ENCODE results near the gene TMC2. TPM values are rescaled to one million over a fixed set of nuclear protein-coding genes. Genes with fewer than 3 reads are reported as not detected.

TMC2 gene
- total RNA-seq, 1 experiment from 2014 or later, result not detected

DNA sequence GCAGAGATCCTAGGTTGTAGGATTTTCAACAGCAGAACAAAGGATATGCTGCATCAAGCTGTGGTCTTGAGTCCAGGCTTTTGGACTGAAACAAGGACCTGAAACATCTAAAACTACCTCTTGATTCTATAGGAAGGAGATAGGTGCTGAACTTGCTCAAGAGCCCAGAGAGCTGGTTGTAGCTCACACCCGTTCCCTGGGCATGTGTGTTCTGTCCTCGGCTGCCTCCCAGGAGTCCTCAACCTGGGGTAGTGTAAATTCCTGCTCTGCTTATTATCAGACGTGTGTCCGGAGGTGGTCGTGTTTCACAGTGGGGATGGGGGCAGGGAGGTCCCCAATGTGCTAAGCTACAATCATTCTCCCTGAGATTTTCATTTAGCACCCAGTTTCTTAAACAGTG, 120.9 kb downstream of the TMC2 start:
- H3K27me3 ChIP-seq (replicated peaks; ENCODE audit: insufficient read depth, low read depth, low read length, poor library complexity), result no peaks in the 10 kb centered on the region
- CTCF ChIA-PET, result interaction anchor here (0.5 kb wide), 1 partner anchor 81 kb away, joined by 4 read pairs; no protein-coding TSS in a partner anchor
- no peak for DNase-seq (ENCODE audit: low spot score)
- no peaks in the 10 kb centered on the region for H3K9me3 ChIP-seq (ENCODE audit: low read depth, low read length, poor library complexity, severe bottlenecking)
- peaks cover 15% of the 10 kb centered on the region for H3K4me1 ChIP-seq (ENCODE audit: insufficient read depth, low read length, poor library complexity, severe bottlenecking)
- H3K36me3 ChIP-seq (ENCODE audit: insufficient read depth, low read length, poor library complexity, severe bottlenecking), result peaks cover 84% of the 10 kb centered on the region
- intact Hi-C loops (cut with micrococcal nuclease; ENCODE audit: unreplicated experiment), result no loop called here
- TF ChIP-seq, protein P1, sequence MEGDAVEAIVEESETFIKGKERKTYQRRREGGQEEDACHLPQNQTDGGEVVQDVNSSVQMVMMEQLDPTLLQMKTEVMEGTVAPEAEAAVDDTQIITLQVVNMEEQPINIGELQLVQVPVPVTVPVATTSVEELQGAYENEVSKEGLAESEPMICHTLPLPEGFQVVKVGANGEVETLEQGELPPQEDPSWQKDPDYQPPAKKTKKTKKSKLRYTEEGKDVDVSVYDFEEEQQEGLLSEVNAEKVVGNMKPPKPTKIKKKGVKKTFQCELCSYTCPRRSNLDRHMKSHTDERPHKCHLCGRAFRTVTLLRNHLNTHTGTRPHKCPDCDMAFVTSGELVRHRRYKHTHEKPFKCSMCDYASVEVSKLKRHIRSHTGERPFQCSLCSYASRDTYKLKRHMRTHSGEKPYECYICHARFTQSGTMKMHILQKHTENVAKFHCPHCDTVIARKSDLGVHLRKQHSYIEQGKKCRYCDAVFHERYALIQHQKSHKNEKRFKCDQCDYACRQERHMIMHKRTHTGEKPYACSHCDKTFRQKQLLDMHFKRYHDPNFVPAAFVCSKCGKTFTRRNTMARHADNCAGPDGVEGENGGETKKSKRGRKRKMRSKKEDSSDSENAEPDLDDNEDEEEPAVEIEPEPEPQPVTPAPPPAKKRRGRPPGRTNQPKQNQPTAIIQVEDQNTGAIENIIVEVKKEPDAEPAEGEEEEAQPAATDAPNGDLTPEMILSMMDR (conservative IDR thresholded peaks at IDR 0.05; ENCODE audit: low read depth, low read length), result no peak
- no peak for TF ChIP-seq EZH2 (IDR thresholded peaks at IDR 0.05; ENCODE audit: borderline replicate concordance, low read depth, low read length, poor library complexity, severe bottlenecking)
- no peak overlapping the region for H3K4me3 ChIP-seq (ENCODE audit: low read depth, low read length, poor library complexity, severe bottlenecking)
- BruUV-seq (replicated peaks), result no TSS peak
- POLR2A ChIA-PET (ENCODE audit: low non-redundant PET), result interaction anchor here (0.7 kb wide), 1 partner anchor 189 kb away, joined by 6 read pairs; no protein-coding TSS in a partner anchor
- H3K27ac ChIP-seq (ENCODE audit: low read depth, low read length, poor library complexity, severe bottlenecking), result no peak overlapping the region

DNA sequence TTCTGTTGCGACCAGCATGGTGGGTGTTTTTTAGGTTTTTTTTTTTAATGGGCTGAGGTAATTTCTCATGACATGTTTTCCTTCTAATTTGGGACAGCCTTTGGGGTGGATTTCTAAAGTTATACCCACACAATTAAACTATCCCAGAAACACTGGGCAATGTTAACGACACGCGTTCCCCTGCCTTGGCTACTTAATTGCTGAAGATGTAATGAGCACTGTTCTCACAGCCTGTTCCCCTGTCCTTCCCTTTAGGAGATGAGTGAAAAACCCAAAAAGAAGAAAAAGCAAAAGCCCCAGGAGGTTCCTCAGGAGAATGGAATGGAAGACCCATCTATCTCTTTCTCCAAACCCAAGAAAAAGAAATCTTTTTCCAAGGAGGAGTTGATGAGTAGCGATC, 121.3 kb downstream of the TMC2 start:
- Histone ChIP-seq H3K27ac (ENCODE audit: low read depth, low read length, poor library complexity, severe bottlenecking) (no peak overlapping the region), H3K9me3 (ENCODE audit: low read depth, low read length, poor library complexity, severe bottlenecking) (no peaks in the 10 kb centered on the region), H3K4me1 (ENCODE audit: insufficient read depth, low read length, poor library complexity, severe bottlenecking) (peaks cover 15% of the 10 kb centered on the region), H3K27me3 (replicated peaks; ENCODE audit: insufficient read depth, low read depth, low read length, poor library complexity) (no peaks in the 10 kb centered on the region), H3K4me3 (ENCODE audit: low read depth, low read length, poor library complexity, severe bottlenecking) (no peak overlapping the region), H3K36me3 (ENCODE audit: insufficient read depth, low read length, poor library complexity, severe bottlenecking) (peaks cover 84% of the 10 kb centered on the region)
- no TSS peak for BruUV-seq (replicated peaks)
- POLR2A ChIA-PET (ENCODE audit: low non-redundant PET), result interaction anchor here (0.7 kb wide), 1 partner anchor 190 kb away, joined by 6 read pairs; no protein-coding TSS in a partner anchor
- no peak for DNase-seq (ENCODE audit: low spot score)
- no peak for TF ChIP-seq EZH2 (IDR thresholded peaks at IDR 0.05; ENCODE audit: borderline replicate concordance, low read depth, low read length, poor library complexity, severe bottlenecking)
- TF ChIP-seq, protein P1 (conservative IDR thresholded peaks at IDR 0.05; ENCODE audit: low read depth, low read length), result no peak
- CTCF ChIA-PET, result no interaction called here
- intact Hi-C loops (cut with micrococcal nuclease; ENCODE audit: unreplicated experiment), result no loop called here

DNA sequence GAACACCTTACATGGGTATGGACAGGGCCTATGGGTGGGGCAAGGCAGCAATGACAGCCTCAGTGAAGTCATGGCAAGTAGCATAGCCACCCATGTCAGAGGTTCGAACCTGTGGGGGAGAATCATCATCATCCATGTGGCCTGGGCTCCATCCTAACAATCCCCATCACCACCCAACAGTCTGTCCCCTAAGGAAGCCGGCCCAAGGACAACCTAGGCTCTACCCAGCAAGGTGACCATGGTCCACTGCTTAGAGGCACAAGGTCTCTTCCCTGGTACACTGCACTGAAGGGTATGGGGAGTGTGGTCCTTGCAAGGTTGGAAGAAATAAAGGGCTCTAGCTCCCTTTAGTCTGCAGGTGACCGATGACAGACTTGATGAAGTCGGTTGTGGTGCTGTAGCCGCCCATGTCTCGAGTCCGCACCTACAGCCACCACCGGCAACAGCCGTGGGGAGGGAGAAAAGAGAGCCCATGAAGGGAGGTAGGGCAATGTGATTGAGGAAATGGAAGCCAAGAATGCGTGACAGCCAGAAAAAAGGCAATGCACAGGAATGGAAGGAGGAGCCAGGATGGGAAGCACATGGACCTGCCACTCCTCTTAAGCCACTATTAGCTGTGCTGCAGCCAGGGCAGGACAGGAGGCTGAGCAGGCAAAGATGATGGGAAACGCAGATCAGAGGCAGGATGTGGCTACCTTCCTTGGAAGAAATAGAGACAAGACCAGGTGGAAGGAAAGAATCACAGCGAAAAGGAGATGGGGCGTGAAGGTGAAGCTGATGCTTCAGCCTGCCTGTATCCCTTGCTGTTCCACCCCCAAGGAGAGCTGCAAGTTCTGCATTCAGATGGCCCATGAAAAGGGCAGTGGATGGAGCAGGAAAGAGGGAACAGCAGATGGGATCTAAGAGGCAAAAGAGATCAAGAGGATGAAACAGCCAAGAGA, 122.3 kb downstream of the TMC2 start:
- peaks cover 15% of the 10 kb centered on the region for H3K4me1 ChIP-seq (ENCODE audit: insufficient read depth, low read length, poor library complexity, severe bottlenecking)
- intact Hi-C loops (cut with micrococcal nuclease; ENCODE audit: unreplicated experiment), result no loop called here
- peaks cover 75% of the 10 kb centered on the region for H3K36me3 ChIP-seq (ENCODE audit: insufficient read depth, low read length, poor library complexity, severe bottlenecking)
- no peak for DNase-seq (ENCODE audit: low spot score)
- ChIA-PET POLR2A (ENCODE audit: low non-redundant PET) (no interaction called here), CTCF (interaction anchor here (0.6 kb wide), 1 partner anchor 36 kb away, joined by 6 read pairs; no protein-coding TSS in a partner anchor)
- H3K9me3 ChIP-seq (ENCODE audit: low read depth, low read length, poor library complexity, severe bottlenecking), result no peaks in the 10 kb centered on the region
- BruUV-seq (replicated peaks), result no TSS peak
- H3K27me3 ChIP-seq (replicated peaks; ENCODE audit: insufficient read depth, low read depth, low read length, poor library complexity), result no peaks in the 10 kb centered on the region
- no peak overlapping the region for H3K27ac ChIP-seq (ENCODE audit: low read depth, low read length, poor library complexity, severe bottlenecking)
- no peak for TF ChIP-seq EZH2 (IDR thresholded peaks at IDR 0.05; ENCODE audit: borderline replicate concordance, low read depth, low read length, poor library complexity, severe bottlenecking)
- TF ChIP-seq, protein P1 (conservative IDR thresholded peaks at IDR 0.05; ENCODE audit: low read depth, low read length), result no peak
- H3K4me3 ChIP-seq (ENCODE audit: low read depth, low read length, poor library complexity, severe bottlenecking), result no peak overlapping the region

All from A673 (cell line).